Common myeloid progenitor, CD34-positive (primary cell): ENCODE measurements around the gene OR6M1.

ENCODE experiments used
- CTCF ChIA-PET: fragments of 350-600 bp; sonication (Branson Sonifier 250); formaldehyde crosslinking; loops from one replicate; lab custom pipeline; 2021; ENCODE audit warnings: antibody characterized with exemption; lab: Charles Lee
- POLR2A ChIA-PET: fragments of 350-600 bp; sonication (Branson Sonifier 250); formaldehyde crosslinking; loops from one replicate; lab custom pipeline; 2021; ENCODE audit warnings: antibody characterized with exemption; lab: Charles Lee
- DNase-seq, 3 donors: peaks; one replicate each; pipeline versions ENCODE4 v3.0.0 to v3.0.0-alpha.2; 2013
- H3K27ac ChIP-seq, 2 experiments: 1 replicate in 1 of 2; 2 replicates in 1 of 2; pipeline ENCODE4 v1.7.0; 2013; ENCODE audit warnings: inconsistent platforms in 2 of 2, low read length in 2 of 2, mild to moderate bottlenecking in 2 of 2, low read depth in 1 of 2, moderate library complexity in 1 of 2; ENCODE audit not compliant: severe bottlenecking in 2 of 2, insufficient read depth in 1 of 2, poor library complexity in 1 of 2
- H3K27me3 ChIP-seq, 5 experiments: replicated peaks in 2 of 5; 1 replicate in 3 of 5; 2 replicates in 2 of 5; pipeline versions ENCODE4 v1.6.1 to v1.7.0; 2013; ENCODE audit warnings: low read length in 4 of 5, mild to moderate bottlenecking in 2 of 5, moderate library complexity in 2 of 5, inconsistent platforms in 1 of 5; ENCODE audit not compliant: insufficient read depth in 5 of 5, control insufficient read depth in 4 of 5
- H3K36me3 ChIP-seq, 4 experiments: 1 replicate in 2 of 4; 2 replicates in 2 of 4; pipeline versions ENCODE4 v1.6.1 to v1.7.0; 2013; ENCODE audit warnings: low read length in 3 of 4, control low read depth in 1 of 4, mild to moderate bottlenecking in 1 of 4; ENCODE audit not compliant: control insufficient read depth in 4 of 4, insufficient read depth in 4 of 4
- H3K4me1 ChIP-seq, 4 experiments: 1 replicate in 3 of 4; 2 replicates in 1 of 4; pipeline versions ENCODE4 v1.6.1 to v1.7.1; 2013; ENCODE audit warnings: low read length in 3 of 4, mild to moderate bottlenecking in 3 of 4, control low read depth in 1 of 4, inconsistent platforms in 1 of 4, moderate library complexity in 1 of 4; ENCODE audit not compliant: control insufficient read depth in 4 of 4, insufficient read depth in 4 of 4; ENCODE audit errors: control extremely low read depth in 1 of 4
- H3K4me3 ChIP-seq, 7 experiments: 1 replicate in 4 of 7; 2 replicates in 3 of 7; pipeline versions ENCODE4 v1.5.1 to v1.7.0; 2013; ENCODE audit warnings: mild to moderate bottlenecking in 7 of 7, low read length in 6 of 7, moderate library complexity in 6 of 7, inconsistent platforms in 2 of 7, low read depth in 2 of 7, control low read depth in 1 of 7; ENCODE audit not compliant: insufficient read depth in 4 of 7, control insufficient read depth in 1 of 7; ENCODE audit errors: extremely low read depth in 1 of 7
- H3K9me3 ChIP-seq, 5 experiments: 1 replicate in 4 of 5; 2 replicates in 1 of 5; pipeline versions ENCODE4 v1.6.1 to v1.7.1; 2013; ENCODE audit warnings: low read length in 4 of 5, mild to moderate bottlenecking in 2 of 5, inconsistent platforms in 1 of 5, low read depth in 1 of 5, moderate library complexity in 1 of 5; ENCODE audit not compliant: control insufficient read depth in 4 of 5, insufficient read depth in 2 of 5; ENCODE audit errors: control extremely low read depth in 1 of 5
- WGBS: methylation state at CpG from one replicate; pipeline ENCODE4 v1.1.5; 2013; ENCODE audit not compliant: insufficient coverage; 5-methylcytosine and 5-hydroxymethylcytosine counted together

The OR6M1 gene

GRCh38 chr11:123770712-123771111, 35.4 kb downstream of the OR6M1 start:
- peaks cover 0 to 1% (median 0%) of the 10 kb centered on the region in 5 experiments for H3K9me3 ChIP-seq
- POLR2A ChIA-PET = no interaction called here
- CTCF ChIA-PET = no interaction called here

GRCh38 chr11:123765601-123766000, 40.5 kb downstream of the OR6M1 start:
- WGBS = no CpG with 5 or more reads among the region's 1 CpG
- POLR2A ChIA-PET = no interaction called here
- Histone ChIP-seq H3K36me3 (no peaks in the 10 kb centered on the region), H3K4me1 (no peaks in the 10 kb centered on the region), H3K27me3 (no peaks in the 10 kb centered on the region), H3K4me3 (no peak overlapping the region), H3K27ac (no peak overlapping the region), H3K9me3 (peaks cover 0 to 12% (median 3%) of the 10 kb centered on the region in 5 experiments)
- CTCF ChIA-PET = interaction anchor here (1.1 kb wide), 1 partner anchor 54 kb away, joined by 3 read pairs; no protein-coding TSS in a partner anchor
- no peak for DNase-seq

More at GRCh38 chr11:123770712-123771111, 35.4 kb downstream of the OR6M1 start:
- Histone ChIP-seq H3K36me3 (no peaks in the 10 kb centered on the region), H3K27me3 (peaks cover 0 to 2% (median 0%) of the 10 kb centered on the region in 5 experiments), H3K4me3 (no peak overlapping the region), H3K4me1 (no peaks in the 10 kb centered on the region), H3K27ac (no peak overlapping the region)
- no peak for DNase-seq

- Histone ChIP-seq H3K36me3 (no peaks in the 10 kb centered on the region), H3K4me1 (no peaks in the 10 kb centered on the region), H3K27me3 (no peaks in the 10 kb centered on the region), H3K9me3 (peaks cover 0 to 12% (median 3%) of the 10 kb centered on the region in 5 experiments), H3K27ac (no peak overlapping the region), H3K4me3 (no peak overlapping the region)
- DNase-seq = no peak
- ChIA-PET CTCF (no interaction called here), POLR2A (no interaction called here)
Observed at GRCh38 chr11:123762422-123762821, 43.7 kb downstream of the OR6M1 start.

- H3K4me1 ChIP-seq = no peaks in the 10 kb centered on the region
- H3K27ac ChIP-seq = no peak overlapping the region
- no peaks in the 10 kb centered on the region for H3K36me3 ChIP-seq
- H3K9me3 ChIP-seq = peaks cover 0 to 12% (median 3%) of the 10 kb centered on the region in 5 experiments
- DNase-seq = no peak
- H3K4me3 ChIP-seq = no peak overlapping the region
- ChIA-PET POLR2A (no interaction called here), CTCF (no interaction called here)
- no CpG with 5 or more reads among the region's 1 CpG for WGBS
- H3K27me3 ChIP-seq = no peaks in the 10 kb centered on the region
Observed at GRCh38 chr11:123760894-123761293, 45.3 kb downstream of the OR6M1 start.

GRCh38 chr11:123757976-123758375, 48.2 kb downstream of the OR6M1 start:
- Histone ChIP-seq H3K36me3 (no peaks in the 10 kb centered on the region), H3K4me3 (no peak overlapping the region), H3K27me3 (no peaks in the 10 kb centered on the region), H3K27ac (no peak overlapping the region), H3K4me1 (no peaks in the 10 kb centered on the region), H3K9me3 (peaks cover 0 to 12% (median 3%) of the 10 kb centered on the region in 5 experiments)
- ChIA-PET CTCF (interaction anchor here (0.5 kb wide), 1 partner anchor 531 kb away, joined by 3 read pairs; no protein-coding TSS in a partner anchor), POLR2A (no interaction called here)
- WGBS = 100% methylated on average over 2 of the region's 3 CpGs
- no peak for DNase-seq

GRCh38 chr11:123755813-123756212, 50.3 kb downstream of the OR6M1 start:
- POLR2A ChIA-PET = no interaction called here
- Histone ChIP-seq H3K9me3 (no peaks in the 10 kb centered on the region), H3K27me3 (no peaks in the 10 kb centered on the region), H3K4me3 (no peak overlapping the region), H3K4me1 (no peaks in the 10 kb centered on the region), H3K36me3 (no peaks in the 10 kb centered on the region), H3K27ac (no peak overlapping the region)
- 100% methylated on average over 1 of the region's 3 CpGs for WGBS
- CTCF ChIA-PET = no interaction called here
- DNase-seq = no peak
